ENCODE measurements around the gene TRMT13. TPM values are rescaled to one million over a fixed set of nuclear protein-coding genes. Genes with fewer than 3 reads are reported as not detected.

TRMT13 gene
- total RNA-seq, 4 donors from 2014 or later: 9.3 to 21.1 (median 15.8) TPM

DNA sequence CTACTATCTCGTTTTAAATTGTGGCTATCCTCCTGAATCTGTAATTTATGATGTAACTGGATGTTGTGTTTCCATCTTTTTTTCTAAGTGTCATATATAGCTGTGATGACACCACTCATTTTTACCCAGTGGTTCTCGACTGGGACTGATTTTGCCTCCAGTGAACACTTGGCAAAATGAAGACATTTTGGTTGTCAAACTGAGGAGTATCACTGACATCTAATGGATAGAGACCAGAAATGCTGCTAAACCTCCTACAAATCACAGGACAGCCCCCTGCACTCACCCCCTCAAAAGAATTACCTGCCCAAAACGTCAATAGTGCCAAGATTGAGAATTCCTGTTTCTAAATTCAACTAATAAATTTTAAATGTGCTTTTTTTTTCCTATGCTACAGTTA, 1.9 kb downstream of the TRMT13 start:
- TF ChIP-seq, protein P1, sequence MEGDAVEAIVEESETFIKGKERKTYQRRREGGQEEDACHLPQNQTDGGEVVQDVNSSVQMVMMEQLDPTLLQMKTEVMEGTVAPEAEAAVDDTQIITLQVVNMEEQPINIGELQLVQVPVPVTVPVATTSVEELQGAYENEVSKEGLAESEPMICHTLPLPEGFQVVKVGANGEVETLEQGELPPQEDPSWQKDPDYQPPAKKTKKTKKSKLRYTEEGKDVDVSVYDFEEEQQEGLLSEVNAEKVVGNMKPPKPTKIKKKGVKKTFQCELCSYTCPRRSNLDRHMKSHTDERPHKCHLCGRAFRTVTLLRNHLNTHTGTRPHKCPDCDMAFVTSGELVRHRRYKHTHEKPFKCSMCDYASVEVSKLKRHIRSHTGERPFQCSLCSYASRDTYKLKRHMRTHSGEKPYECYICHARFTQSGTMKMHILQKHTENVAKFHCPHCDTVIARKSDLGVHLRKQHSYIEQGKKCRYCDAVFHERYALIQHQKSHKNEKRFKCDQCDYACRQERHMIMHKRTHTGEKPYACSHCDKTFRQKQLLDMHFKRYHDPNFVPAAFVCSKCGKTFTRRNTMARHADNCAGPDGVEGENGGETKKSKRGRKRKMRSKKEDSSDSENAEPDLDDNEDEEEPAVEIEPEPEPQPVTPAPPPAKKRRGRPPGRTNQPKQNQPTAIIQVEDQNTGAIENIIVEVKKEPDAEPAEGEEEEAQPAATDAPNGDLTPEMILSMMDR (IDR thresholded peaks at IDR 0.05): no peak
- ATAC-seq (ENCODE audit: low FRiP score) (no peak), DNase-seq (ENCODE audit: low spot score) (no peak)

DNA sequence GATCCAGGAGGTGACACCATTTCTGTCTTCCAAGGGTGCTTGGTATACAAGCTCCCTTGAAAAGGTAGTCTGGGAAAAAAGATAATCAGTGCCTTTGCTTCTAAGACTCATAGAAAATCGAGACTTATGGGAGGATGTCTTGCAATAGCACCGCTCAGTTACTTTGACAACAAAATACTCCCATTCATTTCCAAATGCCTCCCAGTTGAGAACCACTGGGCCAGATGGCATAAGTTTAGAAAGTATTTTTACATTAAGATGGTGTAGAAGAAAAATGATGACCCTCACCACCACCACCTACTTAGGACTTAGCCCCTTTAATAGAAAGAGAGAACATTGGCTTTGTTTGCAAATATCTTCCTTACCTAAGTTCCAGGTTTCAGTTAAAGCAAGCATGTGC, 4.6 kb downstream of the TRMT13 start:
- no peak for DNase-seq (ENCODE audit: low spot score)
- TF ChIP-seq, protein P1 (IDR thresholded peaks at IDR 0.05): no peak
- no peak for ATAC-seq (ENCODE audit: low FRiP score)

DNA sequence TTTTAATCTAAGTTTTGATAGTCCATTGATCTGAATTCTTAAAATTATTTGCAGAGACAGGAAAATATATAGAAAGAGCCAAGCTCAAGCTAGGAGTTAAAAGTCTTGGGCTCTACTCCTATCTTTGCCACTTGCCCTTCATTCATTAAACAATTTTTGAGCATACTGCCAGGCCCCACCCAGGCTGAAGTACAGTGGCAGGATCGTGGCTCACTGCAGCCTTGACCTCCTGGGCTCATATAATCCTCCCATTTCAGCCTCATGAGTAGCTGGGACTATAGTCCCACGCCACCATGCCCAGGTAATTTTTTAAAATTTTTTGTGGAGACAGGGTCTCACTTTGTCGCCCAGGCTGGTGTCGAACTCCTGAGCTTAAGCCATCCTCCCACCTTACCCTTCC, 8.2 kb downstream of the TRMT13 start:
- no peak for ATAC-seq (ENCODE audit: low FRiP score)
- no peak for DNase-seq (ENCODE audit: low spot score)
- TF ChIP-seq, protein P1 (IDR thresholded peaks at IDR 0.05): no peak

DNA sequence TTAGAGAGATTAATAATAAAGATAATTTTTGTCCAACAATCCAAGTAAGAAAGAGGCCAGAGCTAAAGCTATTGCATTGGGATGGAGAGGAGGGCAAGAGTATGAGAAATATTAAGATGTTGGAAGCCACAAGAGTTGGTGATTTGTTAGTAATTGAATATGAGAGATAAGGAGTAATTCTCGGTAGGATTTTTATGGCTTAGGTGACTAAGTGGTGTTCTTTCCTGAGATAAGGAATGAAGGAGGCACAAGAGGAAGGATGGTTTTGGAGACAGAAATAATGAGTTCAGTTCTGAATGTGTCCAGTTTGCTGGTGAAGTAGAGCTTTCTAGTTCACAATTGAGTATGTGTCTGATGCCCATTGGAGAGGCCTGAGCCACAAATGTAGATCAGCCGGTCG, 9.4 kb downstream of the TRMT13 start:
- ATAC-seq (ENCODE audit: low FRiP score): no peak
- DNase-seq (ENCODE audit: low spot score): no peak
- TF ChIP-seq, protein P1 (IDR thresholded peaks at IDR 0.05): no peak

DNA sequence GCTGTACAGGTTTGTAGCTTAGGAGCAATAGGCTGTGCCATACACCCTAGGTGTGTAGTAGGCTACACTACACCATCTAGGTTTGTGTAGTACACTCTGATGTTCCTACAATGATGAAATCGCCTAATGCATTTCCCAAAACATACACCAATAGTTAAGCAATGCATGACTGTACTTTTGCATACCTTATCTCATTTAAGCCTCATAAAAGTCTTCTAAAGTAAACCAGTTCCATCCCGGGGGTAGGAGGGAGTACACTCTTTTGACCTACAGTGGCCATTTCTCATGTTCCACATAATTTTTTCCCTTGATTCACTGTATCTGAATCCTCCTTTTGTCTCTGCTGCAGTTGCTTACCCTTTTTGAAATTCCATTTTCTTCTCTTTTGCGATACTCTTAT, 12.2 kb downstream of the TRMT13 start:
- DNase-seq (ENCODE audit: low spot score): no peak
- TF ChIP-seq, protein P1 (IDR thresholded peaks at IDR 0.05): no peak
- no peak for ATAC-seq (ENCODE audit: low FRiP score)

DNA sequence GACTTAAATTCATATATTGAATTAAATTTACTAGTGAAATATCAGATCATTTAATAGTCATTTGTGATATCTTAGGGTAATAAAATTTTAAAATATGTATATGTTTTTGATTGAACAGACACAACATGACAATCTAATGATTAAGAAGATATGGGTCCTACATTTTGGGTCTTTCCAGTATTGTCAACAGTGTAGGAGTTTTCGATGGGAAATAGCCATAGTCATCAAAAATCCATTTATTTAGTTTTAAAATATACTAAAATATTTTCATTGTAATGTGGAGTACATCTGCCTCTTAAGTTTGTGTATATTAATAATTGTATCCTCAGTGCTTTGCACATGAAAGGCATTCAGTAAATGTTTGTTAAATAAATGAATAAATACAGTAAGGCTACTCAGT, 14.0 kb downstream of the TRMT13 start:
- ATAC-seq (ENCODE audit: low FRiP score) (no peak), DNase-seq (ENCODE audit: low spot score) (no peak)
- TF ChIP-seq, protein P1 (IDR thresholded peaks at IDR 0.05): no peak

DNA sequence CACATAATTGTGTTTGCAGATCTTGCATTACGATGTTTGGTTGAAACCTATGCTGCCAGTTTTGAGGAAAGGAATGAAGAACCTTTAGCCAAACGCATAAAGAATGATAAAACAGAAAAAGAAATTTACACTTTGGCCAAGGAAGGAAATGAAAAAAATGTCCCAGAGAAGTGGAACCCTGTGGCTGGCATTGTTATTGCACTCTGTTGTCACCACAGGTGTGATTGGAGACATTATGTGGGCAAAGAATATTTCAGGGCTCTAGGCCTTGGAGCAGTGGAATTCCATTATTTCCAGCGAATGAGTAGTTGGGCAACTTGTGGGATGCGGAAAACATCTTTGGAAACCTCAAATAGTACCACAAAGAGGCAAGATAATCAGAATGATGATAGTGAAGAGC, 14.9 kb downstream of the TRMT13 start:
- TF ChIP-seq, protein P1 (IDR thresholded peaks at IDR 0.05): no peak
- no peak for DNase-seq (ENCODE audit: low spot score)
- no peak for ATAC-seq (ENCODE audit: low FRiP score)

Data from omental fat pad (tissue), 4 donors.